H1 (cell line): Measurements from ENCODE around the gene ZNF593. TPM values are rescaled to one million over a fixed set of nuclear protein-coding genes. Genes with fewer than 3 reads are reported as not detected.

Experiments
- CHD7 ChIP-seq: fragments of 300-600 bp; sonication (generic); IDR thresholded peaks from 2 replicates; pipeline ENCODE4 v1.7.1; 2012; ENCODE audit warnings: low read length, moderate library complexity, mild to moderate bottlenecking, inconsistent platforms; ENCODE audit not compliant: insufficient replicate concordance
- CTBP2 ChIP-seq: IDR thresholded peaks from 2 replicates; pipeline ENCODE4 v1.7.0; 2011; ENCODE audit warnings: borderline replicate concordance, mild to moderate bottlenecking, moderate library complexity, mixed read lengths, low read length; ENCODE audit not compliant: insufficient read depth, insufficient read length
- CTCF ChIP-seq, 3 experiments: IDR thresholded peaks; 1 replicate in 2 of 3; 2 replicates in 1 of 3; pipeline versions ENCODE4 v1.5.1 to v1.6.1; 2011; ENCODE audit warnings: low read length in 3 of 3, mild to moderate bottlenecking in 3 of 3, inconsistent platforms in 2 of 3, low read depth in 1 of 3, moderate library complexity in 1 of 3; ENCODE audit not compliant: insufficient read depth in 1 of 3; ENCODE audit errors: control extremely low read depth in 1 of 3
- FOSL1 ChIP-seq: IDR thresholded peaks from 2 replicates; pipeline ENCODE4 v1.6.1; 2011; ENCODE audit warnings: mild to moderate bottlenecking, low read depth, low read length, moderate library complexity; ENCODE audit not compliant: insufficient read depth
- polyA plus RNA-seq, 7 experiments: library from polyadenylated mRNA; depleted of rRNA in 3 of 7; stranded (reverse) in 5 of 7; unstranded in 2 of 7; fragments of >200 nt in 5 of 7; fragments of 200-250 nt in 2 of 7; gene quantifications; 1 replicate in 5 of 7; 2 replicates in 1 of 7; 4 replicates in 1 of 7; pipeline versions ENCODE4 v1.2.1 to v1.2.3, GENCODE V29; 2011 to 2013; ENCODE audit warnings: missing spikeins in 2 of 7, mixed read lengths in 2 of 7
- total RNA-seq: library from RNA; stranded (reverse); fragmentation: NEBNext Ultra II Directional; extraction: Animal tissue kit (Norgen Biotek cat#: 25700); gene quantifications from 2 replicates; pipeline ENCODE4 v1.2.1, GENCODE V29; 2021

Gene ZNF593
- total and polyA plus RNA-seq, 2 of the 8 experiments (the other 6 are each of a cell fraction or from before 2014, with no cell fraction given) = 38.2 to 68.0 TPM

GRCh38 chr1:26197813-26198212 lies 28.1 kb downstream of the ZNF593 start (continued):
- TF ChIP-seq CHD7 = no peak
- TF ChIP-seq CTBP2 = no peak
- TF ChIP-seq FOSL1 = no peak
- TF ChIP-seq CTCF (IDR thresholded peaks at IDR 0.05; ENCODE audit: control extremely low read depth in 1 of 3, insufficient read depth in 1 of 3, low read depth in 1 of 3, low read length in 3 of 3) = no peak
